Peyer's patch (tissue), 4 donors: ENCODE data around the gene RPL23.

Experiments
- CTCF ChIP-seq, 6 experiments: fragments of 450-650 bp in 4 of 6; fragments of 200-600 bp in 2 of 6; sonication (generic) in 1 of 6; IDR thresholded peaks; one replicate each; pipeline ENCODE4 v1.5.1; 2017 to 2019; ENCODE audit warnings: antibody characterized with exemption in 6 of 6, mild to moderate bottlenecking in 3 of 6, moderate library complexity in 1 of 6
- POLR2A ChIP-seq, 2 donors: fragments of 450-650 bp; IDR thresholded peaks; one replicate each; pipeline ENCODE4 v1.5.1; 2017; ENCODE audit warnings: antibody characterized with exemption in 2 of 2, mild to moderate bottlenecking in 2 of 2, moderate library complexity in 2 of 2

GRCh38 chr17:38800237-38800760 is 53.2 kb downstream of the RPL23 start:
- TF ChIP-seq CTCF (IDR thresholded peaks at IDR 0.05) (no peak), POLR2A (IDR thresholded peaks at IDR 0.05) (no peak)
